ENCODE data around the gene EEPD1.

Gene EEPD1

GRCh38 chr7:36309716-36310115 lies 156.7 kb downstream of the EEPD1 start:
- no peak for ATAC-seq
- TF ChIP-seq ZFP30 (CRISPR knock-in tag; IDR thresholded peaks at IDR 0.05) (no peak), TOX (CRISPR knock-in tag; IDR thresholded peaks at IDR 0.05; ENCODE audit: borderline replicate concordance) (no peak), GLIS3 (CRISPR knock-in tag; IDR thresholded peaks at IDR 0.05) (no peak), BACH2 (CRISPR knock-in tag; IDR thresholded peaks at IDR 0.05; ENCODE audit: borderline replicate concordance) (no peak), TCF4 (CRISPR knock-in tag; IDR thresholded peaks at IDR 0.05; ENCODE audit: borderline replicate concordance) (no peak)

GRCh38 chr7:36310897-36311296 lies 157.8 kb downstream of the EEPD1 start:
- TF ChIP-seq SNAI2 (CRISPR knock-in tag; IDR thresholded peaks at IDR 0.05) (no peak), CSDC2 (CRISPR knock-in tag; IDR thresholded peaks at IDR 0.05) (no peak), TCF4 (CRISPR knock-in tag; IDR thresholded peaks at IDR 0.05; ENCODE audit: borderline replicate concordance) (no peak), ARNTL (CRISPR knock-in tag; IDR thresholded peaks at IDR 0.05; ENCODE audit: borderline replicate concordance, low read depth) (no peak), ZNF70 (CRISPR knock-in tag; IDR thresholded peaks at IDR 0.05) (no peak), ZC3H10 (CRISPR knock-in tag; IDR thresholded peaks at IDR 0.05) (no peak), TSHZ2 (CRISPR knock-in tag; IDR thresholded peaks at IDR 0.05) (no peak), RARB (CRISPR knock-in tag; IDR thresholded peaks at IDR 0.05) (no peak), CSRNP3 (CRISPR knock-in tag; IDR thresholded peaks at IDR 0.05) (no peak), ZFP30 (CRISPR knock-in tag; IDR thresholded peaks at IDR 0.05) (no peak), ISL1 (CRISPR knock-in tag; IDR thresholded peaks at IDR 0.05) (no peak), ESRRG (CRISPR knock-in tag; IDR thresholded peaks at IDR 0.05) (no peak), ZNF8 (CRISPR knock-in tag; IDR thresholded peaks at IDR 0.05) (no peak), ZNF565 (CRISPR knock-in tag; conservative IDR thresholded peaks at IDR 0.05; ENCODE audit: low read depth) (no peak), CREB5 (CRISPR knock-in tag; IDR thresholded peaks at IDR 0.05; ENCODE audit: low read depth) (no peak), BACH2 (CRISPR knock-in tag; IDR thresholded peaks at IDR 0.05; ENCODE audit: borderline replicate concordance) (no peak)
- no peak for ATAC-seq

- no peak for ATAC-seq
- no peak for TF ChIP-seq OSR1 (CRISPR knock-in tag; IDR thresholded peaks at IDR 0.05)
- TF ChIP-seq ZFP3 (CRISPR knock-in tag; IDR thresholded peaks at IDR 0.05), result no peak
- TF ChIP-seq BACH2 (CRISPR knock-in tag; IDR thresholded peaks at IDR 0.05; ENCODE audit: borderline replicate concordance), result no peak
- no peak for TF ChIP-seq CREB5 (CRISPR knock-in tag; IDR thresholded peaks at IDR 0.05; ENCODE audit: low read depth)
- no peak for TF ChIP-seq PPARA (CRISPR knock-in tag; IDR thresholded peaks at IDR 0.05; ENCODE audit: borderline replicate concordance)
- no peak for TF ChIP-seq ESRRG (CRISPR knock-in tag; IDR thresholded peaks at IDR 0.05)
- TF ChIP-seq GLIS3 (CRISPR knock-in tag; IDR thresholded peaks at IDR 0.05), result no peak
- TF ChIP-seq ZFP30 (CRISPR knock-in tag; IDR thresholded peaks at IDR 0.05), result no peak
- no peak for TF ChIP-seq TOX (CRISPR knock-in tag; IDR thresholded peaks at IDR 0.05; ENCODE audit: borderline replicate concordance)
- TF ChIP-seq ZNF565 (CRISPR knock-in tag; conservative IDR thresholded peaks at IDR 0.05; ENCODE audit: low read depth), result no peak
- no peak for TF ChIP-seq ZC3H10 (CRISPR knock-in tag; IDR thresholded peaks at IDR 0.05)
- no peak for TF ChIP-seq POU6F1 (CRISPR knock-in tag; IDR thresholded peaks at IDR 0.05; ENCODE audit: borderline replicate concordance, low read depth)
Measured at GRCh38 chr7:36311539-36311938, 158.5 kb downstream of the EEPD1 start.

All from SK-N-SH treated with all-trans-retinoic acid at 6 μM for 48 hours (cell line).